HepG2 (cell line): ENCODE measurements around the gene GMPPA. TPM values are rescaled to one million over a fixed set of nuclear protein-coding genes. Genes with fewer than 3 reads are reported as not detected.

Experiments used
- AKAP8 ChIP-seq: sonication (generic); formaldehyde crosslinking; IDR thresholded peaks from 2 replicates; pipeline ENCODE4 v1.5.1; 2020; ENCODE audit warnings: mild to moderate bottlenecking, missing genetic modification reagents
- ERF ChIP-seq: IDR thresholded peaks from 2 replicates; pipeline ENCODE4 v1.6.1; 2018; ENCODE audit warnings: missing biosample characterization, missing genetic modification reagents
- MED13 ChIP-seq: sonication (generic); formaldehyde crosslinking; IDR thresholded peaks from 2 replicates; pipeline ENCODE4 v1.5.0; 2020; ENCODE audit warnings: missing genetic modification reagents
- RARG ChIP-seq: sonication (generic); formaldehyde crosslinking; IDR thresholded peaks from 2 replicates; pipeline ENCODE4 v1.4.0; 2020; ENCODE audit warnings: low read depth, mild to moderate bottlenecking, missing genetic modification reagents
- SIN3B ChIP-seq: fragments of 150-350 bp; IDR thresholded peaks from 2 replicates; pipeline ENCODE4 v1.6.1; 2014; ENCODE audit warnings: low read length
- TOPORS ChIP-seq: sonication (generic); formaldehyde crosslinking; IDR thresholded peaks from 2 replicates; pipeline ENCODE4 v1.8.0; 2023; ENCODE audit warnings: mild to moderate bottlenecking, missing genetic modification reagents
- ZNF256 ChIP-seq: sonication (generic); formaldehyde crosslinking; conservative IDR thresholded peaks from 2 replicates; pipeline ENCODE4 v1.4.0; 2020; ENCODE audit warnings: missing genetic modification reagents
- ZNF543 ChIP-seq: sonication (generic); formaldehyde crosslinking; IDR thresholded peaks from 2 replicates; pipeline ENCODE4 v1.4.0; 2020; ENCODE audit warnings: mild to moderate bottlenecking, missing genetic modification reagents
- ZNF589 ChIP-seq: sonication (generic); formaldehyde crosslinking; conservative IDR thresholded peaks from 2 replicates; pipeline ENCODE4 v1.8.0; 2022; ENCODE audit warnings: mild to moderate bottlenecking, moderate library complexity, missing genetic modification reagents
- ZNF790 ChIP-seq: sonication (generic); formaldehyde crosslinking; IDR thresholded peaks from 2 replicates; pipeline ENCODE4 v1.8.0; 2022; ENCODE audit warnings: missing genetic modification reagents, mild to moderate bottlenecking, borderline replicate concordance
- polyA plus RNA-seq, 8 experiments: library from polyadenylated mRNA; depleted of rRNA in 3 of 8; stranded (reverse) in 7 of 8; unstranded in 1 of 8; fragments of >200 nt; fragmentation: Illumina TruSeq in 4 of 8; extraction: Trizol in 4 of 8; gene quantifications; 2 replicates each; pipeline versions ENCODE4 v1.2.1 to v1.2.3, GENCODE V29; 2011 to 2016; ENCODE audit warnings: low read depth in 4 of 8, missing spikeins in 1 of 8, mixed read lengths in 1 of 8; ENCODE audit not compliant: insufficient read depth in 1 of 8
- total RNA-seq, 5 experiments: library from RNA; depleted of rRNA; stranded (reverse); fragments of >200 nt; fragmentation: Illumina TruSeq; extraction: Trizol; gene quantifications; 2 replicates each; pipeline ENCODE4 v1.2.3, GENCODE V29; 2016; ENCODE audit warnings: low read depth in 1 of 5
- TF ChIP-seq, protein P1 (sequence below): sonication (generic); formaldehyde crosslinking; IDR thresholded peaks from 2 replicates; pipeline ENCODE4 v1.5.0; 2020; ENCODE audit warnings: mild to moderate bottlenecking, missing genetic modification reagents, moderate library complexity
- TF ChIP-seq, protein P2 (sequence below): sonication (generic); formaldehyde crosslinking; IDR thresholded peaks from 2 replicates; pipeline ENCODE4 v1.8.1; 2023; ENCODE audit warnings: mild to moderate bottlenecking, missing genetic modification reagents, borderline replicate concordance
- TF ChIP-seq, protein P3 (sequence below): sonication (generic); formaldehyde crosslinking; IDR thresholded peaks from 2 replicates; pipeline ENCODE4 v1.4.0; 2020; ENCODE audit warnings: missing genetic modification reagents
- TF ChIP-seq, protein P4 (sequence below): IDR thresholded peaks from 2 replicates; pipeline ENCODE4 v1.6.1; 2016; ENCODE audit warnings: low read depth
- TF ChIP-seq, protein P5 (sequence below): sonication (generic); formaldehyde crosslinking; IDR thresholded peaks from 2 replicates; pipeline ENCODE4 v1.5.1; 2020; ENCODE audit warnings: mild to moderate bottlenecking, missing genetic modification reagents, borderline replicate concordance
- TF ChIP-seq, protein P6 (sequence below): sonication (generic); formaldehyde crosslinking; IDR thresholded peaks from 2 replicates; pipeline ENCODE4 v1.8.0; 2022; ENCODE audit warnings: mild to moderate bottlenecking, missing genetic modification reagents
- TF ChIP-seq, protein P7 (sequence below): sonication (generic); formaldehyde crosslinking; IDR thresholded peaks from 2 replicates; pipeline ENCODE4 v1.4.0; 2020; ENCODE audit warnings: missing genetic modification reagents

Gene GMPPA
- total and polyA plus RNA-seq, 2 of the 13 experiments (the other 11 are each of a cell fraction or from before 2014, with no cell fraction given) = 81.1 to 106 TPM

DNA sequence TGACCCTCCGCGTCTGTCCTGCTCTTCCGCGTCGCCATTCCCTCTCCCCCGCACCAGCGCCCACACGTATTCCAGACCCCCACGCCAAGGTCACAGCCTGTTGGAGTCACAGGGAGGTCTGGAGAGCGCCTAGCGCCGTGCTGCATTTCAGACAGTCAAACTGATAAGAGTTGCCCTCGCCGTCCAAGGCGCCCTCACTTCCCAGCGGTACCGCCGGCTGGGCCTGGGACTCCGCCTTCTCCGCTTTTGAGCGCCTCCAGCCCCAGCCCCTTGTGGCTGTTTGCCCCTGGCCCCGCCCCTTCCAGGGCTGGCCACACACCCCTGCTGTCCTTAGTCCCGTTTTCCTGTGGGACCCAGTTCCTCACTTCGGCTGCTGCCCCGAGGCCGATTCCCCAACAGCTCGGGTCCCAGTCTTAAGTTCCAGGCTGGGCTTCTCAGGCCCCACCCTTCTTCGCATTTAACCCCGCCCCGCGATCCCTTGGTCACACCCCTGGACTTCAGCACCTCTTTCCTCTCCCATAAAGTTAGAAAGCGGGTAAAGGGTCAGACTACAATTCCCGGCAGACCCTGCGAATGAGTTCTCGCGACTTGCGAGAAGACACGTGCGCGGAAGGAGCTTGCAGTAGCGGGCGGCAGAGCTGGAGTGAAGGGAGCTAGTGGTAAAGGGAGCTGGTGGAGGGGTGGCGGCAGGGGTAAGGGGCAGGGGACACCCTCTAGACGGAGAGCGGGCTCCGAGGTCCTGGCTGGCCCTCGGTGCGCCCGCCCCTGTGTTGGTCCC is at the start of gene GMPPA (continued):
- TF ChIP-seq, protein P1, sequence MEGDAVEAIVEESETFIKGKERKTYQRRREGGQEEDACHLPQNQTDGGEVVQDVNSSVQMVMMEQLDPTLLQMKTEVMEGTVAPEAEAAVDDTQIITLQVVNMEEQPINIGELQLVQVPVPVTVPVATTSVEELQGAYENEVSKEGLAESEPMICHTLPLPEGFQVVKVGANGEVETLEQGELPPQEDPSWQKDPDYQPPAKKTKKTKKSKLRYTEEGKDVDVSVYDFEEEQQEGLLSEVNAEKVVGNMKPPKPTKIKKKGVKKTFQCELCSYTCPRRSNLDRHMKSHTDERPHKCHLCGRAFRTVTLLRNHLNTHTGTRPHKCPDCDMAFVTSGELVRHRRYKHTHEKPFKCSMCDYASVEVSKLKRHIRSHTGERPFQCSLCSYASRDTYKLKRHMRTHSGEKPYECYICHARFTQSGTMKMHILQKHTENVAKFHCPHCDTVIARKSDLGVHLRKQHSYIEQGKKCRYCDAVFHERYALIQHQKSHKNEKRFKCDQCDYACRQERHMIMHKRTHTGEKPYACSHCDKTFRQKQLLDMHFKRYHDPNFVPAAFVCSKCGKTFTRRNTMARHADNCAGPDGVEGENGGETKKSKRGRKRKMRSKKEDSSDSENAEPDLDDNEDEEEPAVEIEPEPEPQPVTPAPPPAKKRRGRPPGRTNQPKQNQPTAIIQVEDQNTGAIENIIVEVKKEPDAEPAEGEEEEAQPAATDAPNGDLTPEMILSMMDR = peak; percentile 36
- TF ChIP-seq ZNF790 (CRISPR knock-in tag) (peak; percentile 82; the same call in 1 of the 2 replicates), SIN3B (peak; percentile 56), ZNF256 (CRISPR knock-in tag) (peak; percentile 78), ERF (peak; percentile 53; the same call in 1 of the 2 replicates), ZNF543 (CRISPR knock-in tag) (no peak), AKAP8 (CRISPR knock-in tag) (peak; percentile 73), MED13 (CRISPR knock-in tag) (no peak), TOPORS (CRISPR knock-in tag) (peak; percentile 78; the same call in 1 of the 2 replicates), RARG (CRISPR knock-in tag) (no peak), ZNF589 (CRISPR knock-in tag) (peak; percentile 89; the same call in 1 of the 2 replicates)
- TF ChIP-seq, protein P2, sequence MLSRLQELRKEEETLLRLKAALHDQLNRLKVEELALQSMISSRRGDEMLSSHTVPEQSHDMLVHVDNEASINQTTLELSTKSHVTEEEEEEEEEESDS (CRISPR knock-in tag) = no peak
- TF ChIP-seq, protein P3, sequence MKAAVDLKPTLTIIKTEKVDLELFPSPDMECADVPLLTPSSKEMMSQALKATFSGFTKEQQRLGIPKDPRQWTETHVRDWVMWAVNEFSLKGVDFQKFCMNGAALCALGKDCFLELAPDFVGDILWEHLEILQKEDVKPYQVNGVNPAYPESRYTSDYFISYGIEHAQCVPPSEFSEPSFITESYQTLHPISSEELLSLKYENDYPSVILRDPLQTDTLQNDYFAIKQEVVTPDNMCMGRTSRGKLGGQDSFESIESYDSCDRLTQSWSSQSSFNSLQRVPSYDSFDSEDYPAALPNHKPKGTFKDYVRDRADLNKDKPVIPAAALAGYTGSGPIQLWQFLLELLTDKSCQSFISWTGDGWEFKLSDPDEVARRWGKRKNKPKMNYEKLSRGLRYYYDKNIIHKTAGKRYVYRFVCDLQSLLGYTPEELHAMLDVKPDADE (CRISPR knock-in tag) = no peak
- TF ChIP-seq, protein P4, sequence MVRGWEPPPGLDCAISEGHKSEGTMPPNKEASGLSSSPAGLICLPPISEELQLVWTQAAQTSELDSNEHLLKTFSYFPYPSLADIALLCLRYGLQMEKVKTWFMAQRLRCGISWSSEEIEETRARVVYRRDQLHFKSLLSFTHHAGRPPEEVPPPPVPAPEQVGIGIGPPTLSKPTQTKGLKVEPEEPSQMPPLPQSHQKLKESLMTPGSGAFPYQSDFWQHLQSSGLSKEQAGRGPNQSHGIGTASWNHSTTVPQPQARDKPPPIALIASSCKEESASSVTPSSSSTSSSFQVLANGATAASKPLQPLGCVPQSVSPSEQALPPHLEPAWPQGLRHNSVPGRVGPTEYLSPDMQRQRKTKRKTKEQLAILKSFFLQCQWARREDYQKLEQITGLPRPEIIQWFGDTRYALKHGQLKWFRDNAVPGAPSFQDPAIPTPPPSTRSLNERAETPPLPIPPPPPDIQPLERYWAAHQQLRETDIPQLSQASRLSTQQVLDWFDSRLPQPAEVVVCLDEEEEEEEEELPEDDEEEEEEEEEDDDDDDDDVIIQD (CRISPR knock-in tag) = no peak
- TF ChIP-seq, protein P5, sequence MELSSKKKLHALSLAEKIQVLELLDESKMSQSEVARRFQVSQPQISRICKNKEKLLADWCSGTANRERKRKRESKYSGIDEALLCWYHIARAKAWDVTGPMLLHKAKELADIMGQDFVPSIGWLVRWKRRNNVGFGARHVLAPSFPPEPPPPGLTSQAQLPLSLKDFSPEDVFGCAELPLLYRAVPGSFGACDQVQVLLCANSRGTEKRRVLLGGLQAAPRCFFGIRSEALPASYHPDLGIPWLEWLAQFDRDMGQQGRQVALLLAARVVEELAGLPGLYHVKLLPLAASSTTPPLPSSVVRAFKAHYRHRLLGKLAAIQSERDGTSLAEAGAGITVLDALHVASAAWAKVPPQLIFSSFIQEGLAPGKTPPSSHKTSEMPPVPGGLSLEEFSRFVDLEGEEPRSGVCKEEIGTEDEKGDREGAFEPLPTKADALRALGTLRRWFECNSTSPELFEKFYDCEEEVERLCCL = peak; percentile 77; the same call in 1 of the 2 replicates
- TF ChIP-seq, protein P6, sequence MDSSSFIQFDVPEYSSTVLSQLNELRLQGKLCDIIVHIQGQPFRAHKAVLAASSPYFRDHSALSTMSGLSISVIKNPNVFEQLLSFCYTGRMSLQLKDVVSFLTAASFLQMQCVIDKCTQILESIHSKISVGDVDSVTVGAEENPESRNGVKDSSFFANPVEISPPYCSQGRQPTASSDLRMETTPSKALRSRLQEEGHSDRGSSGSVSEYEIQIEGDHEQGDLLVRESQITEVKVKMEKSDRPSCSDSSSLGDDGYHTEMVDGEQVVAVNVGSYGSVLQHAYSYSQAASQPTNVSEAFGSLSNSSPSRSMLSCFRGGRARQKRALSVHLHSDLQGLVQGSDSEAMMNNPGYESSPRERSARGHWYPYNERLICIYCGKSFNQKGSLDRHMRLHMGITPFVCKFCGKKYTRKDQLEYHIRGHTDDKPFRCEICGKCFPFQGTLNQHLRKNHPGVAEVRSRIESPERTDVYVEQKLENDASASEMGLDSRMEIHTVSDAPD (CRISPR knock-in tag) = no peak; the same call in 1 of the 2 replicates
- TF ChIP-seq, protein P7, sequence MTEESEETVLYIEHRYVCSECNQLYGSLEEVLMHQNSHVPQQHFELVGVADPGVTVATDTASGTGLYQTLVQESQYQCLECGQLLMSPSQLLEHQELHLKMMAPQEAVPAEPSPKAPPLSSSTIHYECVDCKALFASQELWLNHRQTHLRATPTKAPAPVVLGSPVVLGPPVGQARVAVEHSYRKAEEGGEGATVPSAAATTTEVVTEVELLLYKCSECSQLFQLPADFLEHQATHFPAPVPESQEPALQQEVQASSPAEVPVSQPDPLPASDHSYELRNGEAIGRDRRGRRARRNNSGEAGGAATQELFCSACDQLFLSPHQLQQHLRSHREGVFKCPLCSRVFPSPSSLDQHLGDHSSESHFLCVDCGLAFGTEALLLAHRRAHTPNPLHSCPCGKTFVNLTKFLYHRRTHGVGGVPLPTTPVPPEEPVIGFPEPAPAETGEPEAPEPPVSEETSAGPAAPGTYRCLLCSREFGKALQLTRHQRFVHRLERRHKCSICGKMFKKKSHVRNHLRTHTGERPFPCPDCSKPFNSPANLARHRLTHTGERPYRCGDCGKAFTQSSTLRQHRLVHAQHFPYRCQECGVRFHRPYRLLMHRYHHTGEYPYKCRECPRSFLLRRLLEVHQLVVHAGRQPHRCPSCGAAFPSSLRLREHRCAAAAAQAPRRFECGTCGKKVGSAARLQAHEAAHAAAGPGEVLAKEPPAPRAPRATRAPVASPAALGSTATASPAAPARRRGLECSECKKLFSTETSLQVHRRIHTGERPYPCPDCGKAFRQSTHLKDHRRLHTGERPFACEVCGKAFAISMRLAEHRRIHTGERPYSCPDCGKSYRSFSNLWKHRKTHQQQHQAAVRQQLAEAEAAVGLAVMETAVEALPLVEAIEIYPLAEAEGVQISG = peak; percentile 87
- TF ChIP-seq, all 625 proteins: peak for 286
